Hepatocyte (in vitro differentiated cells): ENCODE data around the gene OR4K2. TPM values are rescaled to one million over a fixed set of nuclear protein-coding genes. Genes with fewer than 3 reads are reported as not detected.

Experiments used
- DNase-seq: peaks from one replicate; pipeline ENCODE4 v3.0.0-alpha.2; 2016; ENCODE audit warnings: low spot score
- H2AFZ ChIP-seq: fragments of 200-600 bp; sonication (generic); 2 replicates; pipeline ENCODE4 v1.6.0; 2016; ENCODE audit warnings: antibody characterized with exemption, mild to moderate bottlenecking
- H3K27ac ChIP-seq: fragments of 200-600 bp; sonication (generic); 2 replicates; pipeline ENCODE4 v1.5.1; 2016; ENCODE audit warnings: mild to moderate bottlenecking
- H3K27me3 ChIP-seq: fragments of 200-600 bp; sonication (generic); 2 replicates; pipeline ENCODE4 v1.6.1; 2016
- H3K36me3 ChIP-seq: fragments of 200-600 bp; sonication (generic); replicated peaks from 2 replicates; pipeline ENCODE4 v1.5.1; 2016; ENCODE audit warnings: low read depth; ENCODE audit not compliant: insufficient read depth
- H3K4me1 ChIP-seq: fragments of 200-600 bp; sonication (generic); 2 replicates; pipeline ENCODE4 v1.5.1; 2016; ENCODE audit warnings: mild to moderate bottlenecking, moderate library complexity; ENCODE audit not compliant: insufficient read depth
- H3K4me2 ChIP-seq: fragments of 200-600 bp; sonication (generic); 2 replicates; pipeline ENCODE4 v1.6.0; 2016
- H3K4me3 ChIP-seq: fragments of 200-600 bp; sonication (generic); 2 replicates; pipeline ENCODE4 v1.5.1; 2016; ENCODE audit warnings: mild to moderate bottlenecking
- H3K79me2 ChIP-seq: fragments of 200-600 bp; sonication (generic); 2 replicates; pipeline ENCODE4 v1.6.0; 2017; ENCODE audit warnings: mild to moderate bottlenecking
- H3K9me2 ChIP-seq: fragments of 200-600 bp; sonication (generic); replicated peaks from 2 replicates; pipeline ENCODE4 v1.6.0; 2017; ENCODE audit warnings: mild to moderate bottlenecking; ENCODE audit not compliant: insufficient read depth
- H3K9me3 ChIP-seq: fragments of 200-600 bp; sonication (generic); 2 replicates; pipeline ENCODE4 v1.5.1; 2016; ENCODE audit warnings: low read depth, mild to moderate bottlenecking
- H4K20me1 ChIP-seq: fragments of 200-600 bp; sonication (generic); 2 replicates; pipeline ENCODE4 v1.6.0; 2016; ENCODE audit warnings: mild to moderate bottlenecking; ENCODE audit not compliant: insufficient read depth, poor library complexity, severe bottlenecking
- EZH2 ChIP-seq: fragments of 200-600 bp; sonication (generic); IDR thresholded peaks from 2 replicates; pipeline ENCODE4 v1.6.1; 2016; ENCODE audit warnings: antibody characterized with exemption, mild to moderate bottlenecking, borderline replicate concordance
- EZH2phosphoT487 ChIP-seq: fragments of 200-600 bp; sonication (generic); IDR thresholded peaks from one replicate; pipeline ENCODE4 v1.6.1; 2018; ENCODE audit warnings: antibody characterized with exemption, mild to moderate bottlenecking, low read depth, moderate library complexity; ENCODE audit not compliant: unreplicated experiment, severe bottlenecking
- whole genome bisulfite sequencing: methylation state at CpG from one replicate; pipeline ENCODE4 v1.1.6; 2016; ENCODE audit warnings: low lambda C conversion rate; ENCODE audit errors: missing lambda C conversion rate; 5-methylcytosine and 5-hydroxymethylcytosine counted together
- polyA plus RNA-seq: library from polyadenylated mRNA; unstranded; fragments of >200 nt; fragmentation: Nextera tagmentation; extraction: Ambion mirVana; gene quantifications from 2 replicates; pipeline ENCODE4 v1.2.1, GENCODE V29; 2016
- total RNA-seq: library from RNA; depleted of rRNA; stranded (reverse); fragments of >200 nt; gene quantifications from 2 replicates; pipeline ENCODE4 v1.2.3, GENCODE V29; 2014
- TF ChIP-seq, protein P1 (sequence below): fragments of 200-600 bp; sonication (generic); IDR thresholded peaks from 2 replicates; pipeline ENCODE4 v1.5.1; 2016; ENCODE audit warnings: antibody characterized with exemption, mild to moderate bottlenecking; ENCODE audit not compliant: poor library complexity

OR4K2 gene
- total and polyA plus RNA-seq, 2 experiments from 2014 or later: not detected

- no peak for DNase-seq
- H3K79me2 ChIP-seq: no peaks in the 10 kb centered on the region
- H2AFZ ChIP-seq: no peak overlapping the region
- no peak overlapping the region for H3K4me2 ChIP-seq
- TF ChIP-seq EZH2 (no peak), EZH2phosphoT487 (no peak)
- TF ChIP-seq, protein P1, sequence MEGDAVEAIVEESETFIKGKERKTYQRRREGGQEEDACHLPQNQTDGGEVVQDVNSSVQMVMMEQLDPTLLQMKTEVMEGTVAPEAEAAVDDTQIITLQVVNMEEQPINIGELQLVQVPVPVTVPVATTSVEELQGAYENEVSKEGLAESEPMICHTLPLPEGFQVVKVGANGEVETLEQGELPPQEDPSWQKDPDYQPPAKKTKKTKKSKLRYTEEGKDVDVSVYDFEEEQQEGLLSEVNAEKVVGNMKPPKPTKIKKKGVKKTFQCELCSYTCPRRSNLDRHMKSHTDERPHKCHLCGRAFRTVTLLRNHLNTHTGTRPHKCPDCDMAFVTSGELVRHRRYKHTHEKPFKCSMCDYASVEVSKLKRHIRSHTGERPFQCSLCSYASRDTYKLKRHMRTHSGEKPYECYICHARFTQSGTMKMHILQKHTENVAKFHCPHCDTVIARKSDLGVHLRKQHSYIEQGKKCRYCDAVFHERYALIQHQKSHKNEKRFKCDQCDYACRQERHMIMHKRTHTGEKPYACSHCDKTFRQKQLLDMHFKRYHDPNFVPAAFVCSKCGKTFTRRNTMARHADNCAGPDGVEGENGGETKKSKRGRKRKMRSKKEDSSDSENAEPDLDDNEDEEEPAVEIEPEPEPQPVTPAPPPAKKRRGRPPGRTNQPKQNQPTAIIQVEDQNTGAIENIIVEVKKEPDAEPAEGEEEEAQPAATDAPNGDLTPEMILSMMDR: no peak
- no peaks in the 10 kb centered on the region for H3K9me2 ChIP-seq
- H3K9me3 ChIP-seq: peaks cover 10% of the 10 kb centered on the region
- no peak overlapping the region for H3K27ac ChIP-seq
- H4K20me1 ChIP-seq: no peaks in the 10 kb centered on the region
- no peaks in the 10 kb centered on the region for H3K36me3 ChIP-seq
- no peaks in the 10 kb centered on the region for H3K27me3 ChIP-seq
- H3K4me1 ChIP-seq: no peaks in the 10 kb centered on the region
- H3K4me3 ChIP-seq: no peak overlapping the region
These were observed 31.7 kb downstream of the OR4K2 start for GRCh38 chr14:19906665-19907064.

DNA sequence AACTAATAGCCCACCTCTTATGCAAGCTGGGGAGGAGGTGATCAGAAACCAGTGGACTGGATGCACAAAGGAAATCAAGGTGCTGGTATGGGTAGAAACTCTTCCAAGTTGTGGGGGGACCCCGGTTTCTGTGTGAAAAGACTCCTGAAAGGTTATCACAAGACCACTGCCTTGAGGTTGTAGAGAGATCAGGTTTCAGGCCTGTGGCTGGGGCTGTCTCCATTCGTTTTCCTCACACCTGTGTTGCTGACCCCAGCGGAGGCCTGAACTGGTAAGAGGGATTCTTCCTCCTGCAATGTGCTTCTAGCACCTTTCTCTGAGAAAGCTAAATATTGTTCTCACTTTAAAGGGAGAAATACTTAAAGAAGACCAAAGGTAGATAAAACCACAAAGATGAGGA lies 36.2 kb downstream of the OR4K2 start:
- H4K20me1 ChIP-seq: no peaks in the 10 kb centered on the region
- no peak for DNase-seq
- 38% methylated on average over 3 of the region's 3 CpGs for WGBS

GRCh38 chr14:19917243-19917642 lies 42.3 kb downstream of the OR4K2 start:
- TF ChIP-seq, protein P1: no peak
- TF ChIP-seq EZH2phosphoT487 (no peak), EZH2 (no peak)
- no peaks in the 10 kb centered on the region for H3K9me2 ChIP-seq
- no peaks in the 10 kb centered on the region for H4K20me1 ChIP-seq
- 71% methylated on average over 3 of the region's 3 CpGs for WGBS
- no peak overlapping the region for H3K4me3 ChIP-seq
- no peak overlapping the region for H3K27ac ChIP-seq
- H3K27me3 ChIP-seq: no peaks in the 10 kb centered on the region
- H3K4me1 ChIP-seq: no peaks in the 10 kb centered on the region
- H3K9me3 ChIP-seq: peaks cover 10% of the 10 kb centered on the region
- DNase-seq: no peak
- no peak overlapping the region for H2AFZ ChIP-seq
- no peaks in the 10 kb centered on the region for H3K79me2 ChIP-seq
- no peak overlapping the region for H3K4me2 ChIP-seq
- no peaks in the 10 kb centered on the region for H3K36me3 ChIP-seq

More for the DNA sequence above, 36.2 kb downstream of the OR4K2 start:
- Histone ChIP-seq H3K4me2 (no peak overlapping the region), H3K27me3 (no peaks in the 10 kb centered on the region), H3K4me3 (no peak overlapping the region), H3K36me3 (no peaks in the 10 kb centered on the region), H3K9me3 (peaks cover 8% of the 10 kb centered on the region), H3K9me2 (no peaks in the 10 kb centered on the region), H3K79me2 (no peaks in the 10 kb centered on the region), H2AFZ (no peak overlapping the region), H3K27ac (no peak overlapping the region), H3K4me1 (no peaks in the 10 kb centered on the region)
- TF ChIP-seq EZH2 (no peak), EZH2phosphoT487 (no peak)
- TF ChIP-seq, protein P1: no peak

DNA sequence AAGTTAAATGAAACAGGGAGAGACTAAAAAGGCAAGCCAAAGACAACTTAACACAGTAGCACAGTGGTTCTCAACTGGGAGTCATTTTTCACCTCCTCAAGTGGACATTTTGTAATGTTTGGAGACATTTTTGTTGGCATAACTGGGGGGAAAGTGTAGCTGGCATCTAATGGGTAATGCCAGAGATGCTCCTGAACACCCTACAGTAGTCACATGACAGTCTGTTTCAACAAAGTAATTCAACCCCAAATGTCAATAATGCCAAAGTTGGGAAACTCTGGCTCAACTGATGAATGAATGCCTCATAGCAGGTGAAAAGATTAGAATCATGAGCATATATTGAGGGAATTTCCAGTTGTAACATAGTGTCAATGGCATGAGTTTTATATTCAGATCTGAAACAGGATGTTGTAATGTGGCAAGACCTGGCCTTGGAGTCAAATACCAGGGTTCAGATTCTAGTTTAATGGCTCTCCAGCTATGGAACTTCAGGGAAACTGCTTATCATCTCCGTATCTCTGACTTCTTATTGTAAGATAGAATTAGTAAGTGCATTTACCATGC lies 43.1 kb downstream of the OR4K2 start:
- Histone ChIP-seq H3K27ac (no peak overlapping the region), H3K9me3 (peaks cover 10% of the 10 kb centered on the region), H2AFZ (no peak overlapping the region), H3K27me3 (no peaks in the 10 kb centered on the region), H3K4me3 (no peak overlapping the region), H3K79me2 (no peaks in the 10 kb centered on the region), H3K4me1 (no peaks in the 10 kb centered on the region), H4K20me1 (no peaks in the 10 kb centered on the region), H3K4me2 (no peak overlapping the region), H3K36me3 (no peaks in the 10 kb centered on the region), H3K9me2 (no peaks in the 10 kb centered on the region)
- TF ChIP-seq EZH2phosphoT487 (no peak), EZH2 (no peak)
- TF ChIP-seq, protein P1: no peak
- WGBS: 54% methylated on average over 1 of the region's 1 CpG
- DNase-seq: no peak
